ENCODE measurements around the gene SZRD1.
"Not testable (repeated sequence)": the region's sequence is repeated elsewhere in the genome, so short reads cannot be mapped to it uniquely, and the experiment has no call there.

The SZRD1 gene

GRCh38 chr1:16366722-16367257, at the start of gene SZRD1:
SZRD1 (plus strand) TSS chr1:16367242; CDS start chr1:16367258, 16 bp downstream.
- DNase-seq, result peak in 5 of 6 experiments; percentile 94 to 97 (median 96)

- no peak for DNase-seq
Observed at GRCh38 chr1:16318555-16318954, 48.5 kb upstream of the SZRD1 start.

- DNase-seq, result no peak
Observed at GRCh38 chr1:16321176-16321867, 45.7 kb upstream of the SZRD1 start.

GRCh38 chr1:16324456-16324890, 42.6 kb upstream of the SZRD1 start:
- no peak for DNase-seq

- no peak for DNase-seq
Observed at GRCh38 chr1:16326833-16327404, 40.1 kb upstream of the SZRD1 start.

GRCh38 chr1:16334655-16335340, 32.2 kb upstream of the SZRD1 start:
- DNase-seq, result no peak

GRCh38 chr1:16338961-16339360, 28.1 kb upstream of the SZRD1 start:
- DNase-seq, result no peak

GRCh38 chr1:16340673-16341072, 26.4 kb upstream of the SZRD1 start:
- no peak for DNase-seq

- no peak for DNase-seq
Observed at GRCh38 chr1:16342331-16343062, 24.5 kb upstream of the SZRD1 start.

- not testable (repeated sequence) for DNase-seq
Observed at GRCh38 chr1:16343276-16343675, 23.8 kb upstream of the SZRD1 start.

- no peak for DNase-seq
Observed at GRCh38 chr1:16348414-16349182, 18.4 kb upstream of the SZRD1 start.

- DNase-seq, result no peak
Observed at GRCh38 chr1:16349847-16350406, 17.1 kb upstream of the SZRD1 start.

- peak in 2 of 6 experiments; percentile 11 to 24 for DNase-seq
Observed at GRCh38 chr1:16351456-16351993, 15.5 kb upstream of the SZRD1 start.

- DNase-seq, result peak; percentile 86 to 94 (median 86)
Observed at GRCh38 chr1:16351994-16352841, 14.8 kb upstream of the SZRD1 start, which contains the start of gene FBXO42. FBXO42 (minus strand) TSS chr1:16352480; CDS start chr1:16315418, 37,062 bp downstream.

- no peak for DNase-seq
Observed at GRCh38 chr1:16352842-16353535, 14.1 kb upstream of the SZRD1 start.

GRCh38 chr1:16354619-16355018, 12.4 kb upstream of the SZRD1 start:
- no peak for DNase-seq

- DNase-seq, result no peak
Observed at GRCh38 chr1:16356867-16357266, 10.2 kb upstream of the SZRD1 start.

- not testable (repeated sequence) for DNase-seq
Observed at GRCh38 chr1:16365146-16365498, 1.9 kb upstream of the SZRD1 start.

GRCh38 chr1:16367258-16367967, 371 bp downstream of the SZRD1 start:
- peak; percentile 73 to 97 (median 90) for DNase-seq
